Dermis lymphatic vessel endothelial cell (primary cell): ENCODE measurements around the gene ORAI1. TPM values are rescaled to one million over a fixed set of nuclear protein-coding genes. Genes with fewer than 3 reads are reported as not detected.

Experiments
- total RNA-seq: library from RNA; depleted of rRNA; stranded (reverse); fragments of >200 nt; gene quantifications from 2 replicates; pipeline ENCODE4 v1.2.1, GENCODE V29; 2014

Gene ORAI1
- total RNA-seq = 7.7 and 7.8 TPM in 2 replicates

DNA sequence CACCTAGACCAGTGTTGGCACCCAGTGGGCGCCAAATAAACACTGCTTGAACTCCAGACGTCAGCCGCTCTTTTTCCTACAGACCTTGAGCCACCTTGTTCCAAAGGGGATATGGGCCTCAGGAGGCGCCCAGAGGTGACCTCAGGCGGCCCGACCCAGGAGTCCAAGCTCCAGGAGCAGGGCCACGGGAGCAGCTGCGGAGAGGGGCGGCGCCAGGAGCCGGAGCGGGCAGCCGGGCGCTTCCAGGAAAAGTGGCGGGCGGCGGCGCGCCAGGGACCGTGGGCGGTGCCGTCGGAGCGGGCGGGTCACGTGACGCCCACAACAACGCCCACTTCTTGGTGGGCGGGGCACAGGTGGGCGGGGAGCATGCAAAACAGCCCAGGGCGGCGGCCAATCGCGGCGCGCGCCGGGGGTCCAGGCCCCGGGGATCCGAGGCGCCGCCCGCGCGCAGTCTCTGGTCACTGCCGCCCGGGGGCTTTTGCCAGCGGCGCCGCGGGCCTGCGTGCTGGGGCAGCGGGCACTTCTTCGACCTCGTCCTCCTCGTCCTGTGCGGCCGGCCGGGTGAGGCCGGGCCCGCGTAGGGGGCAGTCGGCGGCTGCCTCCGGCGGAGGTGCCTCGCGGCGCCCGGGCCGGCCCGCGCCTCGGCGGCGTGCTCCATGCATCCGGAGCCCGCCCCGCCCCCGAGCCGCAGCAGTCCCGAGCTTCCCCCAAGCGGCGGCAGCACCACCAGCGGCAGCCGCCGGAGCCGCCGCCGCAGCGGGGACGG, at the start of gene ORAI1:
Gene ORAI1 (plus strand): TSS at position 444 of the 766 bp plus-strand sequence.

GRCh38 chr12:121580959-121581685, 45.2 kb upstream of the ORAI1 start, which contains the start of gene KDM2B:
Gene KDM2B (minus strand): TSS chr12:121581023. CDS start chr12:121580911, 112 bp downstream.

GRCh38 chr12:121669521-121669900, 43.2 kb downstream of the ORAI1 start, which contains the start of gene MORN3:
Gene MORN3 (minus strand): TSS chr12:121669654. CDS start chr12:121669483, 171 bp downstream.

Other genes starting within 250 kb of the ORAI1 start
- gene RNF34, start 226.4 kb upstream of the ORAI1 start, total RNA-seq = 95.4 and 98.3 TPM in 2 replicates
- 20.9 and 23.2 TPM in 2 replicates for gene KDM2B, start 45.5 kb upstream of the ORAI1 start, total RNA-seq
- gene MORN3, start 43.1 kb downstream of the ORAI1 start, total RNA-seq = 0.17 and 0.33 TPM in 2 replicates
- gene TMEM120B, start 86.2 kb downstream of the ORAI1 start, total RNA-seq = 3.6 and 3.7 TPM in 2 replicates
- 2.9 and 3.4 TPM in 2 replicates for gene RHOF, start 167.2 kb downstream of the ORAI1 start, total RNA-seq
- gene SETD1B, start 177.5 kb downstream of the ORAI1 start, total RNA-seq = 1.3 and 2.1 TPM in 2 replicates
- not detected in 2 replicates for gene HPD, start 232.3 kb downstream of the ORAI1 start, total RNA-seq